Ishikawa (cell line): ENCODE results near the gene TSPAN31.

Experiments used
- CEBPB ChIP-seq: IDR thresholded peaks from 2 replicates; pipeline ENCODE4 v1.6.1; 2012
- EGR1 ChIP-seq: IDR thresholded peaks from 2 replicates; pipeline ENCODE4 v1.6.1; 2012
- EP300 ChIP-seq: IDR thresholded peaks from 2 replicates; pipeline ENCODE4 v1.6.1; 2012; ENCODE audit warnings: borderline replicate concordance
- FOXM1 ChIP-seq: IDR thresholded peaks from 2 replicates; pipeline ENCODE4 v1.6.1; 2012; ENCODE audit warnings: low read depth, borderline replicate concordance
- MAX ChIP-seq: IDR thresholded peaks from 2 replicates; pipeline ENCODE4 v1.6.1; 2012
- NFIC ChIP-seq: IDR thresholded peaks from 2 replicates; pipeline ENCODE4 v1.6.1; 2012
- RAD21 ChIP-seq: IDR thresholded peaks from 2 replicates; pipeline ENCODE4 v1.6.1; 2012; ENCODE audit warnings: low read depth
- REST ChIP-seq: IDR thresholded peaks from 2 replicates; pipeline ENCODE4 v1.6.1; 2012; ENCODE audit warnings: low read depth, mild to moderate bottlenecking
- TAF1 ChIP-seq: IDR thresholded peaks from 2 replicates; pipeline ENCODE4 v1.6.1; 2012; ENCODE audit warnings: low read depth, mild to moderate bottlenecking
- TCF12 ChIP-seq: IDR thresholded peaks from 2 replicates; pipeline ENCODE4 v1.6.1; 2012; ENCODE audit warnings: low read depth
- TEAD4 ChIP-seq: IDR thresholded peaks from 2 replicates; pipeline ENCODE4 v1.6.1; 2012
- USF1 ChIP-seq: IDR thresholded peaks from 2 replicates; pipeline ENCODE4 v1.6.1; 2012
- YY1 ChIP-seq: IDR thresholded peaks from 2 replicates; pipeline ENCODE4 v1.6.1; 2012; ENCODE audit warnings: low read depth
- ZBTB7A ChIP-seq: IDR thresholded peaks from 2 replicates; pipeline ENCODE4 v1.6.1; 2012; ENCODE audit warnings: low read depth

The TSPAN31 gene

GRCh38 chr12:57753756-57754337, 9.0 kb downstream of the TSPAN31 start:
- no peak for TF ChIP-seq TEAD4
- no peak for TF ChIP-seq NFIC
- TF ChIP-seq CEBPB = no peak
- no peak for TF ChIP-seq ZBTB7A
- TF ChIP-seq USF1 = no peak
- TF ChIP-seq RAD21 = no peak
- no peak for TF ChIP-seq EGR1
- no peak for TF ChIP-seq MAX

- TF ChIP-seq YY1 (peak; percentile 84), TAF1 (no peak), REST (no peak), FOXM1 (no peak), RAD21 (no peak), ZBTB7A (no peak; the same call in 1 of the 2 replicates), EGR1 (no peak), USF1 (no peak), NFIC (no peak)
These were observed 9.8 kb downstream of the TSPAN31 start, which contains the start of gene MARCHF9 for GRCh38 chr12:57754411-57755193. Gene MARCHF9 (plus strand): TSS chr12:57755103. CDS start chr12:57755529, 426 bp downstream.

GRCh38 chr12:57755194-57755453, 10.3 kb downstream of the TSPAN31 start:
- 0 out of 2 replicates have a peak, but pooled peaks have one; percentile 4 for TF ChIP-seq ZBTB7A
- no peak for TF ChIP-seq TCF12
- TF ChIP-seq TAF1 = no peak

GRCh38 chr12:57755454-57756372, 10.9 kb downstream of the TSPAN31 start:
- no peak for TF ChIP-seq EGR1
- TF ChIP-seq MAX = peak; percentile 32; the same call in 1 of the 2 replicates
- peak; percentile 47 for TF ChIP-seq REST
- TF ChIP-seq ZBTB7A = peak; percentile 67

GRCh38 chr12:57756406-57757341, 11.8 kb downstream of the TSPAN31 start:
- TF ChIP-seq REST (no peak), EGR1 (no peak), YY1 (no peak), CEBPB (no peak), TEAD4 (no peak), EP300 (no peak), TCF12 (no peak)
